ENCODE measurements around the gene ROBO1. TPM values are rescaled to one million over a fixed set of nuclear protein-coding genes. Genes with fewer than 3 reads are reported as not detected.

ROBO1 gene
- total RNA-seq, 1 donor from 2014 or later: 7.1 TPM

DNA sequence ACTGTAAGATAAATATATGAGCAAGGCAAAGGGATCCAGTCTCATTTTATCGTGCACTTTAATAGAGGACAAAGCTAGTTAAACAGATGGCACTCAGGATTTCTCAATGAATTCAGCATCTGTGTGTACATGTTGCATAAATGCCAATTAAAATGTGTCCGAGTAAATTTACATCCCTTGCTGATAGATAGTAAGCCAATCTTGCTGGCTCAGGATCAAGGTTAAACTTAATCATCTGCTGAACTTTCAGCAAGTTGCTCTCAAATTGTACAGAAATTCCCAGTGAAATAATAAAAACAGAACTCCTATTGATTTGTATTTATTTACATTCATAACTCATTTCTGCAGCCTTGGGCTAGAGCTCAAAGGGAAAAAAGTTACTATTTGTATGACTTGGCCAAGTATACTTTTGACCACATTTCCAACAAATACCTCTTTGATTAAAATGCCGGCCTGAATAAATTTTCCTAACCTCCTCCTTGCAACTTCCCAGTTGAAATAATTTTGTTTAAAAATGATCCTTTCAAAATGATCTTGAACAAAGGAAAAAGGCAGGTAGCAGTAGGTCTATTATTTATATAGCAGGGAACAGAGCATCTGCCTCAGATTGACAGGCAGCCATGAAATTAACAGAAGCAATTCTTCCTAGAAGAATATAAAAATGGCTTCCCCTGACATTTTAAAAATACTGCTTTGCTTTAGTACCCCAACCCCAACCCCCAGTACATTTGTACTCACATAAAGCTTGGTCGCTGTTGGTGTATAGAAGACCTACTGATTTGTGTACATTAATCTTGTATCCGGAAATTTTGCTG lies 1001.9 kb downstream of the ROBO1 start:
- H3K36me3 ChIP-seq: no peaks in the 10 kb centered on the region
- H3K27ac ChIP-seq (replicated peaks): no peak overlapping the region
- intact Hi-C loops (cut with micrococcal nuclease): no loop called here
- H3K27me3 ChIP-seq (ENCODE audit: low read depth): no peaks in the 10 kb centered on the region
- no peak for DNase-seq
- TF ChIP-seq, protein P1, sequence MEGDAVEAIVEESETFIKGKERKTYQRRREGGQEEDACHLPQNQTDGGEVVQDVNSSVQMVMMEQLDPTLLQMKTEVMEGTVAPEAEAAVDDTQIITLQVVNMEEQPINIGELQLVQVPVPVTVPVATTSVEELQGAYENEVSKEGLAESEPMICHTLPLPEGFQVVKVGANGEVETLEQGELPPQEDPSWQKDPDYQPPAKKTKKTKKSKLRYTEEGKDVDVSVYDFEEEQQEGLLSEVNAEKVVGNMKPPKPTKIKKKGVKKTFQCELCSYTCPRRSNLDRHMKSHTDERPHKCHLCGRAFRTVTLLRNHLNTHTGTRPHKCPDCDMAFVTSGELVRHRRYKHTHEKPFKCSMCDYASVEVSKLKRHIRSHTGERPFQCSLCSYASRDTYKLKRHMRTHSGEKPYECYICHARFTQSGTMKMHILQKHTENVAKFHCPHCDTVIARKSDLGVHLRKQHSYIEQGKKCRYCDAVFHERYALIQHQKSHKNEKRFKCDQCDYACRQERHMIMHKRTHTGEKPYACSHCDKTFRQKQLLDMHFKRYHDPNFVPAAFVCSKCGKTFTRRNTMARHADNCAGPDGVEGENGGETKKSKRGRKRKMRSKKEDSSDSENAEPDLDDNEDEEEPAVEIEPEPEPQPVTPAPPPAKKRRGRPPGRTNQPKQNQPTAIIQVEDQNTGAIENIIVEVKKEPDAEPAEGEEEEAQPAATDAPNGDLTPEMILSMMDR (IDR thresholded peaks at IDR 0.05; ENCODE audit: borderline replicate concordance): no peak
- H3K4me3 ChIP-seq: no peak overlapping the region
- H3K4me1 ChIP-seq: no peaks in the 10 kb centered on the region
- H3K9me3 ChIP-seq (replicated peaks): peaks cover 17% of the 10 kb centered on the region

DNA sequence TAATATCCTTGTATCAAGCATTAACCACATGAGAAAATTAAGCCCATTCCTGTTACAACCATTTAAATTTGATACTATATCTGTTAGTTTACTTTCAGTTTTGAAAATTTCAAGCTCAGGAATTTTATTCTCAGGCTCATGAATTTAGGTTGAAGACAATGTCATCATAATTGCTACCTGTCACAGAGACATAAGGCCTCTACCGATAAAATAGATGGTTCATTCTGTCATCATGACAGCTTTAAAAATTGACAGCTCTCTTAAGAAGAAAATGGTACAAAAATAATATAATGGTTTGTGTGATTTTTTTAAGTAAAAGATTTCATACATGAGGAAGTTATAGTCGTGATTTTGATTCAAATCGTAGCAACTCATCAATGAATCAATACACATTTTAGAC lies 1003.2 kb downstream of the ROBO1 start:
- intact Hi-C loops (cut with micrococcal nuclease): no loop called here
- peak overlapping the region; percentile 25 for H3K27ac ChIP-seq (replicated peaks)
- H3K9me3 ChIP-seq (replicated peaks): peaks cover 20% of the 10 kb centered on the region
- no peaks in the 10 kb centered on the region for H3K4me1 ChIP-seq
- no peak overlapping the region for H3K4me3 ChIP-seq
- H3K27me3 ChIP-seq (ENCODE audit: low read depth): no peaks in the 10 kb centered on the region
- TF ChIP-seq, protein P1 (IDR thresholded peaks at IDR 0.05; ENCODE audit: borderline replicate concordance): no peak
- no peaks in the 10 kb centered on the region for H3K36me3 ChIP-seq
- no peak for DNase-seq

DNA sequence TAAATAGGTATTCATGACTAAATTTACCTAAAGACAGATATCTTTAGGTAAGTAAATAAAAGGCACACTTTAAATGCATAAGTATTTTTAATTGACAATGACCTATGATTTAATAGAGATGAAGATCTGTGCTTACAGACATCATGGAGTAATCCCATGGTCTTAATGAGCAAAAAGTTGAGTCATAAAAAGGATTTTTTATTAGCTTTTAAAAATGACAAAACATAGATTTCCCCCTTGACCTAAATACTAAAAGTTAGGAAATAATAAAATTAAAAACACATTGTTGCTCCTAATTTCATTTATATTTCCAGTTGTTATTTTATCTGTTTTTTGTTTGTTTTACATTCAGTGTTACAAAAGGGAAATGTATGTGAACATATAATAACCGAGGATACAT lies 1005.7 kb downstream of the ROBO1 start:
- Histone ChIP-seq H3K27ac (replicated peaks) (no peak overlapping the region), H3K36me3 (no peaks in the 10 kb centered on the region), H3K4me1 (no peaks in the 10 kb centered on the region), H3K27me3 (ENCODE audit: low read depth) (no peaks in the 10 kb centered on the region), H3K9me3 (replicated peaks) (peaks cover 2% of the 10 kb centered on the region), H3K4me3 (no peak overlapping the region)
- TF ChIP-seq, protein P1 (IDR thresholded peaks at IDR 0.05; ENCODE audit: borderline replicate concordance): no peak
- intact Hi-C loops (cut with micrococcal nuclease): no loop called here
- no peak for DNase-seq

DNA sequence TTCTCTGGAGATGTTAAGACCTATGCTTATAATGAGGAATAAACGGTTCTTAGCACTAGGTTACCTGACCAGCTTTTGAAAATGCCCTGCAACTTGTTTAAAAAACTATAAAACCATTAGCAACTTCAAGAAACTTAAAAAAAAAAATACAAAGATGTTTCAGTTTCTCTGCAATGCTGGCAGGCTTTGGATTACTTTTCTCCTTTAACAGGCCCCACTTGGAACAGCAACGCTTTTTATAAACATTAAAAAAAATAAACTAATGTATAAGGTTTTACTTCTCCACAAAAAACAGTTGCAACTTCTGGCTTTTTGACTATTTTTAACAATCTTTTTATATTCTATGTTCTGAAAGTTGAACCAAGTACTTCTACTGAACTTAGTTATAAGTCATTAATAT lies 1006.7 kb downstream of the ROBO1 start:
- TF ChIP-seq, protein P1 (IDR thresholded peaks at IDR 0.05; ENCODE audit: borderline replicate concordance): no peak
- Histone ChIP-seq H3K4me1 (no peaks in the 10 kb centered on the region), H3K27me3 (ENCODE audit: low read depth) (no peaks in the 10 kb centered on the region), H3K4me3 (no peak overlapping the region), H3K27ac (replicated peaks) (no peak overlapping the region), H3K9me3 (replicated peaks) (peaks cover 2% of the 10 kb centered on the region), H3K36me3 (no peaks in the 10 kb centered on the region)
- intact Hi-C loops (cut with micrococcal nuclease): no loop called here
- no peak for DNase-seq

DNA sequence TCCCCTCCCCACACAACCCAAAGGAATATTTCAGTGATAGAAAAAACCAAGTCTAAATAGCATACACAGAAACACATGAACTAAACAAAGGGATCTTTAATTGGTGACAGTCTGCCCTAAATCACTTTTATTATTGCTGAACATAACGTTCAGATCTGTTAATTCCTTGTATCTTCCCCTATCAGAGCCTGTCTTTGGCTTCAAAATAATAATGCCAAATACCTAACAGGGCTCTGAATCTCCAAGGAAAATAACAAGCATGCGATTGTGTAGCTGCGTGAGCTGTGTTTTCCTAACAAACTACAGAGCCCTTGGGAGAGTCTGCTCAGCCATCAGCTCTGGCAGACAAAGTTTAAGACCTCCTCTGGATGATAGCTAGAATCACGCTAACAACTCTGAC lies 1010.1 kb downstream of the ROBO1 start:
- Histone ChIP-seq H3K9me3 (replicated peaks) (peaks cover 2% of the 10 kb centered on the region), H3K36me3 (no peaks in the 10 kb centered on the region), H3K4me3 (no peak overlapping the region), H3K27ac (replicated peaks) (peak overlapping the region; percentile 33), H3K27me3 (ENCODE audit: low read depth) (no peaks in the 10 kb centered on the region), H3K4me1 (no peaks in the 10 kb centered on the region)
- intact Hi-C loops (cut with micrococcal nuclease): no loop called here
- TF ChIP-seq, protein P1 (IDR thresholded peaks at IDR 0.05; ENCODE audit: borderline replicate concordance): no peak
- no peak for DNase-seq

All from left ventricle myocardium inferior (tissue), 1 donor.